ENCODE measurements around the gene ADAMTS2.
"Not testable (repeated sequence)": the region's sequence is repeated elsewhere in the genome, so short reads cannot be mapped to it uniquely, and the experiment has no call there.

Gene ADAMTS2

DNA sequence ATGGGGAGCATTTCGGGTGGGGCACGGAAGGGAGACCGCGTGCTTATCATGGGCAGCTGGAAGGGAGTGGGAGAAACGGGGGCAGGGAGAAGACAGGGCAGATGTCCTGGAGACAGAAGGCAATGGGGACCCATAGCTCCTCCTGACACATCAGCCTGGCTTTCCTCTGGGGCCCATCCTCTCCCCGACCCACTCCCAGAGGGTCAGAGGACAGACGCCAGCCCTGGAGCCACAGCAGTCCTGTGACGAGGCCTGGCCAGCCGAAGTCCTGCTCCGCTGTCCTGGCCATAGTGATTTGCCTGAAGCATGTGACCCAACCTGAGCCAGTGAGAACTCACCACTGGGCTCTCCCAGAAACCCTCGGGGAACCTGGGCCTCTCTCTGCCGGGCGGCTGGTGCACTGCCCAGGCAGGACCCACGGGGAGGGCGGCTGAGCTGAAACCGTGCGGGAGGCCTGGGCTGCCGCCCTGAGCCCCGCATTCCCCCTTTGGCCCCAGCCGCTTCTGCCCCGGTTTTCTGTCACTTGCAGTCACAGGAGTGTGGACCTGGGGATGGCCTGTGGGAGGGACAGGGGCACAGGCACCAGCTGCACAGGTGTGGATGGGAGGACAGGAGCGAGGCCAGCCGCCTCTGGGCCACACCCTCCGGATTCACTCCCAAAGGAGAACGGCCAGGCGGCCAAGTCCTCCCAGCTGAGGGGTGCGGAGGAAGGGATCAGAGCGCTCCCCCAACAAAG lies 19.8 kb downstream of the ADAMTS2 start:
- no peak for DNase-seq (ENCODE audit: low read depth in 2 of 2)

DNA sequence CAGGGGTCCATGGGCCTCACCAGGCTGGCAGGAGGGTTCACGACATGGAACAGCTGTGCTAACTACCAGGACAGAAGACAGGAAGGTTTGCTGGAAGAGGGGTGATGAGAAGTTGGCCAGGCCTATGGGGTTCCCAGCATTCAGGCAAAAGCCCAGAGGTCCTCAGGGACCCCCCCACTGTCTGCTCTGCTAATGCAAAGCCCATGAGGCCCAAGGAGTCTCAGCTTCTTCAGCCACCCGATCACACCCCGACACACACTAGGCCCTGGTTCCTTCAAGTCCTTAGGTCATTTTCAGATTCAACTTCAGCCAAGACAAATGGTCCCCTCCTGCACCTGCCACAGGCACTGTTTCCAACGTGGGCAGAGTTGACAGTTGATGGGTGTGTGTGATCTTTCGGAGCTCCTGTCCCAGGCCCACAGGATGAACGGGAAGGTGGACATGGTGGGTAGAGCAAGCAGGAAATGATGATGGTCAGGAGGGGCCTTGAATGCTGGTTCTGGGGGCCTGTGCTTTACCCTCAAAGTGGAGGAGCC lies 20.4 kb downstream of the ADAMTS2 start:
- DNase-seq (ENCODE audit: low read depth in 2 of 2) = no peak

DNA sequence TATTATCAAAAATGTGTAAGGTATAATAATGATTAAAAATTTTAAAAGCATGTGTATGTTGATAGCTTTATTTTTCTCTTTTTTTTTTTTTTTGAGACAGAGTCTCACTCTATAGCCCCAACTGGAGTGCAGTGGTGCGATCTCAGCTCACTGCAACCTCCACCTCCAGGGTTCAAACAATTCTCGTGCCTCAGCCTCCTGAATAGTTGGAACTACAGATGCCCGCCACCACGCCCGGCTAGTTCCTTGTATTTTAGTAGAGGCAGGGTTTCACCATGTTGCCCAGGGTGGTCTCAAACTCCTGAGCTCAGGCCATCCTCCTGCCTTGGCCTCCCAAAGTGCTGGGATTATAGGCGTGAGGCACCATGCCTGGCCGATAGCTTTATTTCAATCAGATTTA lies 20.9 kb downstream of the ADAMTS2 start:
- not testable (repeated sequence) for DNase-seq (ENCODE audit: low read depth in 2 of 2)

DNA sequence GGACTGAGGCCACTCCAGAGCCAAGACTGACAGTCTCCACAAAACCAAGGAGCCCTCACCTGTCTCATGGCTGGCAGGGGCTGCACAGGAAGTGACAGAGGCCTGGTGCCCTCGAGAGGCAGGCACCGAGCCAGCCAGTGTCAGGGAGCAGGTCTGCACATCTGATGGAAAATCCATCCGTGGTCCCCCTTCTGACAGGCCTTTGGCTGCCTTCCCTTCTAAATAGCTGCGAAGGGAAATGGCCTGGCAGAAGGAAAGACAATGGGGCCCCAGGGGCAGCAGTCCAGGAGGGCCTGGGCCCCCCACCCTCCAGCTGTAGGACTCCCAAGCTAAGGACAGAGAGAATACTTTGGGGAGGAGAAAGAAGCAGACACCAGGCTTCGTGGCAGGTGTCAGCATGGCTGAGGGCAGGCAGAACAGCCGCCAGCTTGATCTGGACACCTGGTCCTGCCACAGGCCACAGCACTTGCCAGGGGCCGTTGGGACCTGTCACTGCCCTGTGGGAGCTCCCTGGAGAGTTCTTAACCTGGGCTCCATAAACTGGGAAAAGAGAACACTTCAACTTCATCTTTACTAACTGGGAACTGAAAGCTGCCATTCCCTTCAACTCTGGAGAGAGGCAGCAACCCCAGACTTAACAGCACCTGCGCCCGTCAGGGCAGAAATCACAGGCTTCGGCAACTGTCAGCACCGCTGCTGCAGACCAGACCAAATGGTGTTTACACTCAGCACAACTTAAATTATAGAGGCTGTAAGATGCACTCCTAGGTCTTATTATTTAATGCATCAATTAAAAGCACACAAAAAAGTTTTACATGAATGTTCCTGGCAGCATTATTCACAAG lies 22.0 kb downstream of the ADAMTS2 start:
- no peak for DNase-seq (ENCODE audit: low read depth in 2 of 2)

DNA sequence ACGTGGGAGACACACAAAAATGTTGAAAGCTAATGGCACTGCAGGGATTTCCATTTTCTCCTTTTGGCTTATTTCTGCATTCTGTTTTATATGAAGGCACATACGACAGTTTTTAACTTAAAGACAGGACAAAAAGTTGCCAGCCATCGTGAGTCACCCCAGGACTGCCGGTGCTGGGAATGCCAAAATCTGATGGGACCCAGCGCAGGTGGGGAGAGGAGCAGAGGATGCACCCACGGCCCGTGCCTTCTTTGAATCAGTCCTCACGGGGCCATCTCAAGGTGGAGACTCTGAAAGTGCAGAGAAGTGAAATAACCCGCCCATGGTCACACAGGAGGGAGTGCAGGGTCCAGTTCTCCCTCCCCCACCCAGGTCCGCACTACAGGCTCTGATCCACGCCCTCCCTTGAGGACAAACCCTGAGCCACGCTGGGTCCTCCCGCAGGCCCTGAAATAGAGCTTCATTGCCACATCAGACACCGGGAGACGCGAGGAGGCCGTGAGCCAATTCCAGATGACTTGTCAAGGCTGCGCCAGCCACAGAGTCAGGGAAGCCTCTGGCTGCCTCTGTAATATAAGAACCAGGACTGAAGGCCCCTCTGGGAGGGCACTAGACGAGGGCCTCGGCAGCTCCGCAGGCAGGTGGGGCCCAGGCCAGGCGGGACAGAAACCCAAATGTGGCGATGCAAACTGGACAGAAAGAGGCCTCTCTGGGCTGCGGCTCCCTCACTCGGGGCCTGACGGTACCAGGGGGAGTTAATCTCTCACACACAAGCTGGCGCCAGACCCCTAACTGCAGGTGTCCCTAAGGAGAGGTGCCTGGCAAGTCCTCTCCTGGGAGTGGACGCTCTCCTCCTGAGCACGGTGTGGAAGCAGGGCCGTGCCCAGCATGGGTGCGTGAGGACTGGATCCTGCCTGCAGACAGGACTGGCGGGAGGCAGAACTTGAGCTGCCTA lies 22.9 kb downstream of the ADAMTS2 start:
- no peak for DNase-seq (ENCODE audit: low read depth in 2 of 2)

DNA sequence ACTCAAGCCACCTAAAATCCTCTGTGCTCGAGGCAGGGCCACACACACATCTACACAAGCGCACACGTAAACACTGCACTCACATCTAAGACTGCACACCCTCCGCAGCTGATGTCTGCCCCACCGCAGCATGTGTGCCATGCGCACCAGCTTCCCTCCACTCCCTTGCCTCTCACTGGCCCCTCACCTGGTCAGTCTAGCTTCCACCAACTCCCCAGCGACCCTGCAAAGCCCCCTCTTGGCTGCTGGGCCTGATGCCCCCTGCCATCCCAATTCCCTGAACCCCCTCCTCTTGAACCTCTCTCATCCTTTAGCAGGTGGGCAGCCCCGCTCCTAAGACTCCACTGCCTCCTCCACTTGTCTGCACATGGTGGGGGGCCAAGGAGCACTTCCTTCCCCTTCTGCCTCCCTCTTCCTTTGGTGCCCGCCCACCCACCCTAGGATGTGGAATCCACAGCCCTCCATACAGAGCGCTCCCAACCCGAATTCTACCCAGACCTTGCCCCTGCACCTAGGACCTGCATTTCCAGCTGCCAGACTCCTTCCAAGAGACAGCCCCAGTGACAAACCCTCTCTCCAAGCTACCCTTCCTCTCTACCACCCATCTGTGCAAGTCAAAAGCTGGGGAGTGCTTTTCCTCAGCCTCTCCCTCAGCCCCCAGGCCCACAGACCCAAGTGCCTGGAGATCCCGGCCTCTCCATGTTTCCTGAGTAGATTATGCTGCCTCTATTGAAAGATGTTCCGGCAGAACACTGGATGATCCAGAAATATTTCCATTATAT lies 23.9 kb downstream of the ADAMTS2 start:
- no peak for DNase-seq (ENCODE audit: low read depth in 2 of 2)

DNA sequence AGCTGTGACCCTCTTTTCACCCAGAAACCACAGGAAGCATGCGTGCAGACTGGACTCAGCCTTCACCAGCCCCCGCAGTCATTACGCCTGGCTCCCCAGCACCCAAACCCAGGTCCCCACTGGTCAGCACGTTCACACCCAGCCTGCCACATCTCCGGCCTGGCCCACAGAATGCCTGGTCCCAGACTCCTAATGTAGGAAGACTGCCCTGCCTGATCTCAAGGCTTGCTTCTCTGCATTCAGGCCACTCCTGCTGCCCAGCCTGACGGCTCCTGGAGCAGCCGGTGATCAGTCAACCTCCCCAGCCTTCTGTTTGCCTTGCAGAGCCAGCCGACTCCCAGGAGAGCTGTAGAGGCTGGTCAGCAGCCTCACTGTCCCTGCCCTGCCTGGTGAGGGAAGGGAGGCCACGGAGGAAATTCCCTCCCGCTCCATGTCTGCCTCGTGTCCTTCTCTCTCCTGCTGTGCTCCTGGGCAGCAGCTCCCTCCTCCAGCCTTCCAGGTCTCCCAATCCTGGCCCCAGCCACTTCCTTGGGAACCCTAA lies 25.4 kb downstream of the ADAMTS2 start:
- no peak for DNase-seq (ENCODE audit: low read depth in 2 of 2)

DNA sequence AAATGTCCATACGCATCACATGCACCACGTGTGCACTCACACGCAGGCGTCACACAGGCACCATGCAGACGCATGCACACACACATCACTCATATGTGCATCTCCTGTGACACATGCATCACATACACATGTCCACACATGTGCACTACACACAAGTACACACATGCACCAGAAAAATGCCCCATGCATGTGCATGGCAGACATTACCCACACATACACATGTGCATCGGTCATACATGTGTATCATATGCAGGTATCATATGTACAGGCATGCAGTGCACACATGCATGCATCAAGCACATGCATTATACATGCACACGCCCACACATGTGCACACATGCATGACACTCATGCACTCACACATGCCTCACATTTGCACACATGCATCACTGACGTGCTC lies 26.1 kb downstream of the ADAMTS2 start:
- DNase-seq (ENCODE audit: low read depth in 2 of 2) = no peak

DNA sequence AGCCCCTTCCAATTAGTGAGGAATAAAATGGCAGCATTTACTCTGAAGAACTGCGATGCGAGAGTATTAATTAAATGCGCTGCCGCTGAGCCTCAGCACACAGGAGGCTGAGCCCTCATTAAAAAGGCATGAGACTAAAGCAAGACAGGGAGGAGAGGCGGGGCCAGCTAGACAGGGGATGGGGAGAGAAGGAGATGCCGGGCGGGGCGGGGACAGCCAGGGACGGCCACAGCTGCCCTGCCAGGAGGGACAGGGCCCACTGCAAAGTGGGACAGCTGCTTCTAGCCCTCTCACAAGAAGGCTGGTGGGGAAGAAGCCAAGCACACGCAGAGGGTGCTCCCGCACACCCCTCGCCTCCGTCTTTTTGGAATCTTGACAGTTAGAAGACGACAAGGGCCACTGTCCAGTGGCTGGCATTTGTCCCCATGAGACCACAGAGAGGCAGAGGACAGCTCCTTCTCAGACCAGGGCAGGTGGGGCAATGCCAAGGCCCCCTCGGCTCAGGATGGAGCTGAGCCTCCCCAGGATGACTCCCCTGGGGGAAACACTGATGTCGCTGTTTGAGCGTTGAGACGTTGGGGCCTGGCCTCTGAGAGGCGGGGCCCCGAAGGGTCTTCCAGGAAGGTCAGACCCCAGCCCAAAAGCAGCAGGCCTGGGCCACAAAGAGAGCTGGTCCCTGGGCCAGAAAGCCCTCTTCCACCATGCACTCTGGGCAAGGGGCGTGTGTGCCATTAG lies 26.9 kb downstream of the ADAMTS2 start:
- DNase-seq (ENCODE audit: low read depth in 2 of 2) = no peak

DNA sequence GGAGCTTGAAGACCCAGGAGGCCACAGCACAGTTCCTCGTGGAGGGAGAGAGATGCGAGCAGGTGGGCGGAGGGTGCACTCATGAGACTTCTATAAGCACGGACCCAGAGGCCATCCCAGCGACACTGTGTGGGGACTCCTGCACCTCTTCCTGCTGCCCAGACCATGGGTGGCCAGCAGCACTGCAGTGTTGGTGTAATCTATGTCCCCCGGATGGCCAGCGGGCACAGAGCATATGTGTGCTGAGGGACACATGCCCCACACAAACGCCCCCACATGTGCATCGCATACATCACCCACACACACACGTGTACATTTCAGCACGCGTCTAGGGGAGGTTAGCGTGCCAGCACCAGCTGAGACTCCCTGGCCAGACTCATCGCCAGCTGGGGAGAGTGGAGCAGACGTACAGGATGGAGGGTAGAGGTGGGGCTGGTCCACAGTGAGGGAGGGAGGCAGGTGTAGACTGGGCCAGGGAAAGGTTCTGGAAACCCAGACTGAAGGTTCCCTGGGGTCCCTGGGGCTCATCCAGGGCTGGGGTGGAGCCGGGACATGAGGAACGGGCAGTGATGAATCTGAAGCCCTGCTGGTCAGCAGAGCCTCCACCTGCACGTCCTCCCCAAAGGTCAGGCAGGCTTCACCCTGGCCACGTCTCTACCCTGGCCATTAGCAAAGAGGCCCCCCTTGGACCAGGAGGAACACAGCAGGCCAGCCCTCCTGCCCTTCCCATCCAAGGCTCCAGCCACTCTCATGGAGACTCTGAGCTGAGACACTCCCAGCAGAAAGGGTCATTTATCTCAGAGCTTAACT lies 27.6 kb downstream of the ADAMTS2 start:
- DNase-seq (ENCODE audit: low read depth in 2 of 2) = no peak

DNA sequence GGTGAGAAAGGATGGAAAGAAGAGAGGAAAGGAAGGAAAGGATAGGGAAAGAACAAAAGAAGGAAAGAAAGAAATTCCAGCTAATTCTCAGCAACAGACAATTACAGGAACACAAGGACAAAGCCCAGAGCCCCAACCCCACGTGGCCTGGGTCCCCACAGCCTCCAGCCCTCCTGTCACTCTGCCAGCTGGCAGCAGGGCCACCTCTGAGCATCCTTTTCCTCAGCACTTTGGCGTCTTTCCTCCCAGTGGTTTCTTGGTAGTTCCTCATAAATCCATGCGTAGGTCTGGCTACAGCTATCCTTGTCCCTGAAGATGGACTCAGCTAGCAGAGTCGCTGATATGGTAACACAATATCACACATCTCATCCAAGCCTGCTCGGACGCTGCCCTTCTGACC lies 28.3 kb downstream of the ADAMTS2 start:
- DNase-seq (ENCODE audit: low read depth in 2 of 2) = no peak

DNA sequence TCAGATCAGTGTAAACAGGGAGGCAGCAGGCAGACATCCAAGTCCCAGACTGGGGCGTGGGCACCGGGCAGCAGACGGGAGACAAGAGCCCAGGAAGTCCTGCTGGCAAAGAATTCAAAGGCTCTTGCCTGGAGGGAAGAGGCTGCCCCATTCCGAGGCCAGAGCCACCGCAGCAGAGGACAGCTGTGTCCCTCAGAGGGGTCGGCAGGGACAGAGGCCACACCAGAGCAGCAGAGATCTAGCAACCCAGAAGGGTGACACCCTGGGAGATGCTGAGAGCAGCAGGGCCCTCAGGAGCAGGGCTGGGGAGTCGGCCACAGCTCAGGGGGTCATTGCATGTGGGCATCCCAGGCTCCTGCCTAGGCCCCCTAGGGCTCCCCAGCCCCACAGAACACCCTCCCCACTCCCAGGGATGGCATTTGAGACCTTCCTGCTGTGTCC lies 29.1 kb downstream of the ADAMTS2 start:
- DNase-seq (ENCODE audit: low read depth in 2 of 2) = no peak

DNA sequence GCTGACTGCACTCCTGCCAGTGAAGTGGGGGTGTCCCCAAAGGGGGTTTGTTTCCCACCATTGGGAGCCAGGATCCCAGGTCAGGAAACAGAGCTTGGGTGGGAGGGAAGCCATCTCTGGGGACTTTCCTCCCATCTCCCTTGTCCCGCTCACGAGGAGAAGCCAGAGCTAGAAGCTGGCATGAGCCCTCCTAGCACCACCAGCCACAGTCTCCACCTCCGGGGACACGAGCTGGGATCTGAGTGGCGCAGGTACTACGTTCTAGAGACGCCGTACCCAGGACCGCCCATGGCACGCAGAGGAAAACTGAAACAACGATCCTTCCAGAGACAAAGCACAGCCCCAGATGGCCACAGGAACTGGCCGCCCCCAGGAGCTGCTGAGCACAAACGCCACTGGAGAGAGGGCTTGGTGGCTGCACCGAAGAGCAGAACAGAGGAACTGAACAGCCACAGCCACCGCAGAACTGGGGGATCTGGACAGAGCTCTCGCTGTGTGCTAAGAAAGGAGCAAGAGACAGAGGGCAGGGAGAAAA lies 29.8 kb downstream of the ADAMTS2 start:
- DNase-seq (ENCODE audit: low read depth in 2 of 2) = no peak

DNA sequence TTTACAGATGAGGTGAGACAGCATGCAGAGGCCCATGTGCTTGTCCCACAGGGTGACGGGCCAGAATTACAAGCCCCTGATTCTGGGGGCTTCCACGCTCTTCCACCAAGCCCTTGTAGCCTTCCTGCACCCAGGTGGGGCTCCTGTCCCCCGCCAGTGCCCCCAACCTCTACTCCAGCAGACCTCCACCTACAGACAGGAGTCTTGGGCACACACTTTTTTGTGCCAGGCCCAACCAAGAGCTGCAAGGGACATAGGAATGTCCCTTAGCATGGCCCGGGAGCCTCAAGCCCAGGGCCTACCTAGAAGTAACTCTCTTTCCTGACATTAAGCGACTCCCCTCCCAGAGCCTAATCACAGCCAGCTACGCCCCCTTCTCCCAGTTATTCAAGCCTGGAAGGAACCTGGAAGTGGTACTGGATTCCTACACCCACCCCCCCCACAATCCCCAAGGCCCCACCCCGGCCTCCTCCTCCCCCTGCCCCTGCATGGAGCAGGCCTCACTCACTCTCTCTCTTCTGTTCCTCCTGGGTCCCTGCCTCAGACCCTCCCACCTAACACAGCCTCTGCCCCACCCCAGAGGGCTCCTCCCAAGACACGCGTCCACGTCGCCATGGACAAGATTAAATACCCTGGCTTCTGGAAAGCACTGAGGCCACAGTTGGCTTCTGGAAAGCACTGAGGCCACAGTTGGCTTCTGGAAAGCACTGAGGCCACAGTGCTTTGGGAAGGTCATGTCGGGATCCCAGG lies 30.5 kb downstream of the ADAMTS2 start:
- no peak for DNase-seq (ENCODE audit: low read depth in 2 of 2)

DNA sequence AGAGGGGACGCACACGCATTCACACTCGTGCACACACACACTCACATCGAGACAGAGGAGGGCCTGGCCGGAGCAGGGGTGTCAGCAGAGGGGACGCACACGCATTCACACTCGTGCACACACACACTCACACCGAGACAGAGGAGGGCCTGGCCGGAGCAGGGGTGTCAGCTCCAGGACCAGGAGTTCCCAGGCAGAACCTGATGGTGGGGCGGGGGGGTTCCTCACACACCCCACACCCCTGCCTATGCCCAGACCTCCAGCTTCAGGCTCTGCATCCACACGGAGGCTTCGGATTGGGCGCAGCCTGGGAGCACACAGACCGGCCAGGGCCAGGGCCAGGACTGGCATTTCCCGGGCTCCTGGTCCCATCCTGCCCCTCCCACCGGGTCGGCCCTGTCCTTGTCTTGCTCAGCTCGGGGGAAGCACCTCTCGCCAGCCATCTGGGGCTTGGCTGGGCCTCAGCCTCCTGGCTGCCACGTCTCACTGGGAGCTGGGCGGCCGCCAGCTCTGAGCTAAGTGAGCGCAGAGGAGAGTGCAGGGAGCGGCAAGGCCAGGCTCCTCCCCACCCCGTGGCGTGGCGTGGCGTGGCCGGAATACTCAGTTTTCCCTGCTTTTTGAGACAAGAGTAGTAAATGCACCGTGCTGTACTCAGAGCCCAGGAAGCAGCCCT lies 31.3 kb downstream of the ADAMTS2 start:
- no peak for DNase-seq (ENCODE audit: low read depth in 2 of 2)

DNA sequence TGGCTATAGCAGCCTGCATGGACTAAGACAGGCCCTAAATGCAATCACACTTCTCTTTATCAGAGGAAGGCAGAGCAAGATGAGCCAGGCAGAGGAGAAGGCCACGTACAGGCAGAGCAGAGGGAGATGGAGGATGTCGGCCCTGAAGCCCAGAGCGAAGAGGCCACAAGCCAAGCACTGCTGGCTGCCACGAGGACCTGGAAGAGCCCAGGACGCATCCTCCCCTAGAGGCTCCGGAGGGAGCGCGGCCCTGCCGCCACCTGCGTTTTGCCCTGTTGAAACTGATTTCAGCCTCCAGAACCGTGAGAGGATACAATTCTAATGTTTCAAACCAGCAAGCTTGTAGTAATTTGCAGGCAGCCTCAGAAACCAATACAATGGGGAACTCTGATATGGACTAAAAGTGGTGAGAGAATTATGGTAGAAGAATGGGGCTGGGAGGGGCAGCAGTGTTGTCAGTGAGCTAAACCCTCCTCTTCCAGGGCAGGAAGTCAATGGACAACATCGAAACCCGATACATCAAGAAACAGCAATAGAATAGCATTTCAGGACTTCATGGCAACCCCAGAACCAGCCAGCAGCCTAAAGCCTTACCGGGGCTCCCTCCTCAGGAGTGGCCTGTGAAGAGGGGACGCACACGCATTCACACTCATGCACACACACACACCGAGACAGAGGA lies 32.6 kb downstream of the ADAMTS2 start:
- DNase-seq (ENCODE audit: low read depth in 2 of 2) = no peak

DNA sequence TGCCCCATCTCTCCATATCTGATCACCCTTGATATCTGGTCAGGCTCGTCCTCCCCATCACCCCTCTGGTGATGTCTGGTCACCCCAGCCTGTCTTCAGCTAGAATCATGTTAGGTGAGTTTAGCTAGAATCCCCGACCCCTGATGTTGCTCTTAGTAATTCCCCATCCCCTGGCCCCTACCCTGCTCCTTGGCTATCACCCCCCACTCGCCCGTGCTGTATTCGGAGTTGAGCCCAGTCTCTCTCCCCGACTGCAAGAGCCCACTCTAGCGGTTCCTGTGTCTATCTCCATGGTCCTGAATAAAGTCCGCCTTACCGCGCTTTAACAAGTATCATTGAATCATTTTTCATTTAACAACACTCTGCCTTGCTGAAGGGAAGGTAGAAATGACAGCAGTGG lies 33.7 kb downstream of the ADAMTS2 start:
- DNase-seq (ENCODE audit: low read depth in 2 of 2) = no peak
